HL-60 (cell line): ENCODE data around the gene INHA.

Source experiments
- POLR2AphosphoS5 ChIP-seq: IDR thresholded peaks from 2 replicates; pipeline ENCODE4 v1.6.1; 2012; ENCODE audit warnings: low read depth
- SPI1 ChIP-seq: IDR thresholded peaks from 2 replicates; pipeline ENCODE4 v1.6.1; 2012; ENCODE audit warnings: low read depth, mild to moderate bottlenecking, borderline replicate concordance
- TF ChIP-seq, protein P1 (sequence below): IDR thresholded peaks from one replicate; pipeline ENCODE4 v1.5.1; 2011; ENCODE audit warnings: low read length, control low read depth, inconsistent platforms; ENCODE audit not compliant: insufficient read depth
- TF ChIP-seq, protein P2 (sequence below): IDR thresholded peaks from 2 replicates; pipeline ENCODE4 v1.6.1; 2012; ENCODE audit warnings: low read depth; ENCODE audit not compliant: insufficient replicate concordance

GRCh38 chr2:219615036-219615435, 42.9 kb downstream of the INHA start:
- TF ChIP-seq, protein P1, sequence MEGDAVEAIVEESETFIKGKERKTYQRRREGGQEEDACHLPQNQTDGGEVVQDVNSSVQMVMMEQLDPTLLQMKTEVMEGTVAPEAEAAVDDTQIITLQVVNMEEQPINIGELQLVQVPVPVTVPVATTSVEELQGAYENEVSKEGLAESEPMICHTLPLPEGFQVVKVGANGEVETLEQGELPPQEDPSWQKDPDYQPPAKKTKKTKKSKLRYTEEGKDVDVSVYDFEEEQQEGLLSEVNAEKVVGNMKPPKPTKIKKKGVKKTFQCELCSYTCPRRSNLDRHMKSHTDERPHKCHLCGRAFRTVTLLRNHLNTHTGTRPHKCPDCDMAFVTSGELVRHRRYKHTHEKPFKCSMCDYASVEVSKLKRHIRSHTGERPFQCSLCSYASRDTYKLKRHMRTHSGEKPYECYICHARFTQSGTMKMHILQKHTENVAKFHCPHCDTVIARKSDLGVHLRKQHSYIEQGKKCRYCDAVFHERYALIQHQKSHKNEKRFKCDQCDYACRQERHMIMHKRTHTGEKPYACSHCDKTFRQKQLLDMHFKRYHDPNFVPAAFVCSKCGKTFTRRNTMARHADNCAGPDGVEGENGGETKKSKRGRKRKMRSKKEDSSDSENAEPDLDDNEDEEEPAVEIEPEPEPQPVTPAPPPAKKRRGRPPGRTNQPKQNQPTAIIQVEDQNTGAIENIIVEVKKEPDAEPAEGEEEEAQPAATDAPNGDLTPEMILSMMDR, result no peak
- TF ChIP-seq POLR2AphosphoS5, result no peak
- no peak for TF ChIP-seq SPI1
- TF ChIP-seq, protein P2, sequence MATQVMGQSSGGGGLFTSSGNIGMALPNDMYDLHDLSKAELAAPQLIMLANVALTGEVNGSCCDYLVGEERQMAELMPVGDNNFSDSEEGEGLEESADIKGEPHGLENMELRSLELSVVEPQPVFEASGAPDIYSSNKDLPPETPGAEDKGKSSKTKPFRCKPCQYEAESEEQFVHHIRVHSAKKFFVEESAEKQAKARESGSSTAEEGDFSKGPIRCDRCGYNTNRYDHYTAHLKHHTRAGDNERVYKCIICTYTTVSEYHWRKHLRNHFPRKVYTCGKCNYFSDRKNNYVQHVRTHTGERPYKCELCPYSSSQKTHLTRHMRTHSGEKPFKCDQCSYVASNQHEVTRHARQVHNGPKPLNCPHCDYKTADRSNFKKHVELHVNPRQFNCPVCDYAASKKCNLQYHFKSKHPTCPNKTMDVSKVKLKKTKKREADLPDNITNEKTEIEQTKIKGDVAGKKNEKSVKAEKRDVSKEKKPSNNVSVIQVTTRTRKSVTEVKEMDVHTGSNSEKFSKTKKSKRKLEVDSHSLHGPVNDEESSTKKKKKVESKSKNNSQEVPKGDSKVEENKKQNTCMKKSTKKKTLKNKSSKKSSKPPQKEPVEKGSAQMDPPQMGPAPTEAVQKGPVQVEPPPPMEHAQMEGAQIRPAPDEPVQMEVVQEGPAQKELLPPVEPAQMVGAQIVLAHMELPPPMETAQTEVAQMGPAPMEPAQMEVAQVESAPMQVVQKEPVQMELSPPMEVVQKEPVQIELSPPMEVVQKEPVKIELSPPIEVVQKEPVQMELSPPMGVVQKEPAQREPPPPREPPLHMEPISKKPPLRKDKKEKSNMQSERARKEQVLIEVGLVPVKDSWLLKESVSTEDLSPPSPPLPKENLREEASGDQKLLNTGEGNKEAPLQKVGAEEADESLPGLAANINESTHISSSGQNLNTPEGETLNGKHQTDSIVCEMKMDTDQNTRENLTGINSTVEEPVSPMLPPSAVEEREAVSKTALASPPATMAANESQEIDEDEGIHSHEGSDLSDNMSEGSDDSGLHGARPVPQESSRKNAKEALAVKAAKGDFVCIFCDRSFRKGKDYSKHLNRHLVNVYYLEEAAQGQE, result no peak
